ENCODE results near the gene TATDN3.
"Not testable (repeated sequence)": the region's sequence is repeated elsewhere in the genome, so short reads cannot be mapped to it uniquely, and the experiment has no call there.

DNA sequence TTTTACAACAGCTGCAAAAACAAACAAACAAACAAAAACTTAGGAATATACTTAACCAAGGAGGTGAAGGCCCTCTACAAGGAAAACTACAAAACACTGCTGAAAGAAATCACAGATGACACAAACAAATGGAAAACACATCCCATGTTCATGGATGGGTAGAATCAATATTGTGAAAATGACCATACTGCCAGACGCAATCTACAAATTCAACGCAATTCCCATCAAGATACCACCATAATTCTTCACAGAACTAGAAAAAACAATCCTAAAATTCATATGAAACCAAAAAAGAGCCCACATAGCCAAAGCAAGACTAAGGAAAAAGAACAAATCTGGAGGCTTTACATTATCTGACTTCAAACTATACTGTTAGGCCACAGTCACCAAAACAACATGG is 24.9 kb upstream of the TATDN3 start:
- TF ChIP-seq RFX5 (IDR thresholded peaks at IDR 0.05; ENCODE audit: borderline replicate concordance, low read depth, low read length); POLR2A (IDR thresholded peaks at IDR 0.05; ENCODE audit: control extremely low read depth in 1 of 2, low read depth in 2 of 2, low read length in 2 of 2); JUND (IDR thresholded peaks at IDR 0.05; ENCODE audit: low read length); POLR2AphosphoS5 (IDR thresholded peaks at IDR 0.05; ENCODE audit: low read depth, low read length): not testable (repeated sequence)
- TF ChIP-seq, protein P1, sequence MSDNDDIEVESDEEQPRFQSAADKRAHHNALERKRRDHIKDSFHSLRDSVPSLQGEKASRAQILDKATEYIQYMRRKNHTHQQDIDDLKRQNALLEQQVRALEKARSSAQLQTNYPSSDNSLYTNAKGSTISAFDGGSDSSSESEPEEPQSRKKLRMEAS (IDR thresholded peaks at IDR 0.05) = not testable (repeated sequence)
- TF ChIP-seq, protein P2, sequence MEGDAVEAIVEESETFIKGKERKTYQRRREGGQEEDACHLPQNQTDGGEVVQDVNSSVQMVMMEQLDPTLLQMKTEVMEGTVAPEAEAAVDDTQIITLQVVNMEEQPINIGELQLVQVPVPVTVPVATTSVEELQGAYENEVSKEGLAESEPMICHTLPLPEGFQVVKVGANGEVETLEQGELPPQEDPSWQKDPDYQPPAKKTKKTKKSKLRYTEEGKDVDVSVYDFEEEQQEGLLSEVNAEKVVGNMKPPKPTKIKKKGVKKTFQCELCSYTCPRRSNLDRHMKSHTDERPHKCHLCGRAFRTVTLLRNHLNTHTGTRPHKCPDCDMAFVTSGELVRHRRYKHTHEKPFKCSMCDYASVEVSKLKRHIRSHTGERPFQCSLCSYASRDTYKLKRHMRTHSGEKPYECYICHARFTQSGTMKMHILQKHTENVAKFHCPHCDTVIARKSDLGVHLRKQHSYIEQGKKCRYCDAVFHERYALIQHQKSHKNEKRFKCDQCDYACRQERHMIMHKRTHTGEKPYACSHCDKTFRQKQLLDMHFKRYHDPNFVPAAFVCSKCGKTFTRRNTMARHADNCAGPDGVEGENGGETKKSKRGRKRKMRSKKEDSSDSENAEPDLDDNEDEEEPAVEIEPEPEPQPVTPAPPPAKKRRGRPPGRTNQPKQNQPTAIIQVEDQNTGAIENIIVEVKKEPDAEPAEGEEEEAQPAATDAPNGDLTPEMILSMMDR (IDR thresholded peaks at IDR 0.05; ENCODE audit: control extremely low read depth in 1 of 3, insufficient read depth in 1 of 3, low read depth in 1 of 3, low read length in 3 of 3) = not testable (repeated sequence)
